Measurements from ENCODE around the gene PSD2. TPM values are rescaled to one million over a fixed set of nuclear protein-coding genes. Genes with fewer than 3 reads are reported as not detected.

Gene PSD2
- total RNA-seq, 1 experiment from 2014 or later: not detected

GRCh38 chr5:139787257-139787567, 8.4 kb upstream of the PSD2 start:
- H3K4me3 Mint-ChIP-seq (ENCODE audit: low read depth, unreplicated experiment): peak overlapping the region; percentile 68
- DNase-seq: no peak
- H3K4me1 Mint-ChIP-seq (ENCODE audit: low read depth, unreplicated experiment): no peaks in the 10 kb centered on the region
- H3K36me3 Mint-ChIP-seq (ENCODE audit: insufficient read depth, unreplicated experiment): peaks cover 5% of the 10 kb centered on the region
- CTCF ChIA-PET: interaction anchor here (0.6 to 4.3 kb wide), 21 partner anchors 9 to 225 kb away, joined by 3 to 102 read pairs (median 4); partner anchors contain the start of gene PSD2
- H3K27ac Mint-ChIP-seq (ENCODE audit: unreplicated experiment): no peak overlapping the region
- H3K9me3 Mint-ChIP-seq (ENCODE audit: low read depth, unreplicated experiment): no peaks in the 10 kb centered on the region
- peaks cover 70% of the 10 kb centered on the region for H3K27me3 Mint-ChIP-seq (ENCODE audit: unreplicated experiment)
- intact Hi-C loops (cut with micrococcal nuclease; ENCODE audit: unreplicated experiment): loop anchor here (1.0 to 2.0 kb wide), 4 partner anchors 57 to 370 kb away; no protein-coding TSS in a partner anchor
- TF ChIP-seq CTCF (IDR thresholded peaks at IDR 0.05; ENCODE audit: unreplicated experiment): no peak
- BruUV-seq (replicated peaks): no TSS peak

DNA sequence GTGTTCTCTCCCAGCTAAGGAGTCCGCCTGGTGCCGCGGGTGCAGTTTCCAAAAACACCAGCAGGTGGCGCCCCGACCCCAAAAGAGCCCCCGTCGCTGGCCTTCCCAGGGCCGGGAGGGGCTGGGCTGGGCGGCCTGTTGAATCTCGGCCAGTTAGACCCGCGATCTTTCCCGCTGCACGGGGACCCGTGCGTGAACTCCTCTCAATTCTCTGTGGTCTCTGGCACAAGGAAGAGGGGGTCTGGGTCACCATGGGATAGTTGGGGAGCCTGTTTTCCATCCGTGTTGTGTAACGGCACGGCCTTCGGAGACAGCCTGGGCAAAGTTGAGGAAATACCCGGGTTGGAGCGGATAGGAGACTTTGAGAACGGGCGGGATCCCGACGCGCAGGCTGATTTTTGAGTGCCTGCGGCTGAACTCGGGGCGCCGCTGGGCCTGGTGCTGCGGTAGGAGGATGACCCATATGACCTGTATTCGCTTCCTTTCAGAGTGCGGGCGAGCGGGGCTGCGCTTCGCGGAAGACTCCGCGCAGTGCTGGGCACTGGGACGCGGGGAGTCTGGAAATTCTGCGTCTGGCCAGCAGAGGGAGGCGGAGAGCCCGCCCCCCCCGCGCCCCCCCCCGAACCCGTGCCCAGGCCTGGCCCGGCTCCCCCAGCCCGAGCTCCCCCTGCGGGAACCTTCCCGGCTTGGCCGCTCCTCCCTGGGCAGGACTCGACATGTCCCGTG, 7.9 kb upstream of the PSD2 start:
- peak overlapping the region; percentile 68 for H3K4me3 Mint-ChIP-seq (ENCODE audit: low read depth, unreplicated experiment)
- intact Hi-C loops (cut with micrococcal nuclease; ENCODE audit: unreplicated experiment): loop anchor here (1.0 to 2.0 kb wide), 4 partner anchors 57 to 369 kb away; no protein-coding TSS in a partner anchor
- CTCF ChIA-PET: interaction anchor here (0.6 to 4.3 kb wide), 25 partner anchors 8 to 229 kb away, joined by 3 to 102 read pairs (median 4); partner anchors contain the start of gene PSD2
- H3K36me3 Mint-ChIP-seq (ENCODE audit: insufficient read depth, unreplicated experiment): peaks cover 5% of the 10 kb centered on the region
- H3K27ac Mint-ChIP-seq (ENCODE audit: unreplicated experiment): no peak overlapping the region
- H3K4me1 Mint-ChIP-seq (ENCODE audit: low read depth, unreplicated experiment): no peaks in the 10 kb centered on the region
- no TSS peak for BruUV-seq (replicated peaks)
- peak; percentile 96 for DNase-seq
- peaks cover 75% of the 10 kb centered on the region for H3K27me3 Mint-ChIP-seq (ENCODE audit: unreplicated experiment)
- peak; percentile 93 for TF ChIP-seq CTCF (IDR thresholded peaks at IDR 0.05; ENCODE audit: unreplicated experiment)
- no peaks in the 10 kb centered on the region for H3K9me3 Mint-ChIP-seq (ENCODE audit: low read depth, unreplicated experiment)

DNA sequence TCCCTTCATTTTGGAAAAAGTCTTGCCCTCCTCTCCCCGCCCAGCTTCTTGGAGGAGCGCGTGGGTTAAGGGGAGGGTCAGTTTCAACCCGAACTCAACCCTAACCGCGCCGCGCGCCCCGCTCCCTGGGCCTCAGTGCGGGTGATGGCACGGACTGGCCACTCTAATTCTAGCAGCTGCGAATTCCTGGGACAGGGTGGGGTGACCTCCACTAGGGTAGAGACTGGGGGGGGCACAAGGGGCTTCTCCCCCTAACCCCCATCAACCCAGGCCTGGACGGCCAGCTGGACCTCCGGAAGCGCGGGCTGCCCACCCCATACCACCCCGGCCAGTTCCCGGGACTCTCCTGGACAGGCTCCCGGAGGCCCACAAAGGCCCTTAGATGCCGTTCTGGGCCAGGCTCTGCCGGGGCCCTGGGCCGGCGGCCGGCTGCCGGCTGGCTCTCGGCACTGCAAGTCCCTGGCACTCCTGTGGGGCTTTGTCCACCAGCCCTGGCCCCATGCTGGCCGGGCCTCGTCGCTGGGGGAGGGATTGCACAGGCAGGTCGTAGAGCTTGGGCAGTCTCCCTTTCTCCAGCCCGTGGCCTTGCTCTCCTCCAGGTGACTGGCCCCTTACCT, 7.2 kb upstream of the PSD2 start:
- BruUV-seq (replicated peaks): no TSS peak
- CTCF ChIA-PET: interaction anchor here (0.7 to 4.3 kb wide), 11 partner anchors 9 to 228 kb away, joined by 3 to 102 read pairs (median 6); no protein-coding TSS in a partner anchor
- no peak for TF ChIP-seq CTCF (IDR thresholded peaks at IDR 0.05; ENCODE audit: unreplicated experiment)
- Mint-ChIP-seq H3K27ac (ENCODE audit: unreplicated experiment) (no peak overlapping the region), H3K4me1 (ENCODE audit: low read depth, unreplicated experiment) (no peaks in the 10 kb centered on the region), H3K4me3 (ENCODE audit: low read depth, unreplicated experiment) (peak overlapping the region; percentile 68), H3K9me3 (ENCODE audit: low read depth, unreplicated experiment) (no peaks in the 10 kb centered on the region), H3K36me3 (ENCODE audit: insufficient read depth, unreplicated experiment) (peaks cover 5% of the 10 kb centered on the region), H3K27me3 (ENCODE audit: unreplicated experiment) (peaks cover 75% of the 10 kb centered on the region)
- intact Hi-C loops (cut with micrococcal nuclease; ENCODE audit: unreplicated experiment): no loop called here
- no peak for DNase-seq

- intact Hi-C loops (cut with micrococcal nuclease; ENCODE audit: unreplicated experiment): no loop called here
- no peaks in the 10 kb centered on the region for H3K4me1 Mint-ChIP-seq (ENCODE audit: low read depth, unreplicated experiment)
- no peak for DNase-seq
- TF ChIP-seq CTCF (IDR thresholded peaks at IDR 0.05; ENCODE audit: unreplicated experiment): no peak
- no TSS peak for BruUV-seq (replicated peaks)
- H3K9me3 Mint-ChIP-seq (ENCODE audit: low read depth, unreplicated experiment): no peaks in the 10 kb centered on the region
- no peak overlapping the region for H3K4me3 Mint-ChIP-seq (ENCODE audit: low read depth, unreplicated experiment)
- H3K36me3 Mint-ChIP-seq (ENCODE audit: insufficient read depth, unreplicated experiment): peaks cover 5% of the 10 kb centered on the region
- CTCF ChIA-PET: interaction anchor here (1.2 to 4.3 kb wide), 2 partner anchors 104 to 179 kb away, joined by 4 to 102 read pairs; no protein-coding TSS in a partner anchor
- peaks cover 75% of the 10 kb centered on the region for H3K27me3 Mint-ChIP-seq (ENCODE audit: unreplicated experiment)
- H3K27ac Mint-ChIP-seq (ENCODE audit: unreplicated experiment): no peak overlapping the region
Observed at GRCh38 chr5:139789116-139789844, 6.3 kb upstream of the PSD2 start.

Measured in Calu3 (cell line).